C4-2B (cell line): ENCODE results near the gene PYGL.

Experiments used
- H3K27ac ChIP-seq: fragments of 450-650 bp; 2 replicates; pipeline ENCODE4 v1.5.1; 2017
- CTCF ChIP-seq: fragments of 450-650 bp; conservative IDR thresholded peaks from 2 replicates; pipeline ENCODE4 v1.5.1; 2017; ENCODE audit warnings: mild to moderate bottlenecking
- ZFX ChIP-seq: fragments of 450-650 bp; IDR thresholded peaks from 2 replicates; pipeline ENCODE4 v1.6.1; 2017

The PYGL gene

GRCh38 chr14:50932156-50932555 lies 12.1 kb downstream of the PYGL start:
- no peak for TF ChIP-seq CTCF
- TF ChIP-seq ZFX = no peak
- no peak overlapping the region for H3K27ac ChIP-seq

DNA sequence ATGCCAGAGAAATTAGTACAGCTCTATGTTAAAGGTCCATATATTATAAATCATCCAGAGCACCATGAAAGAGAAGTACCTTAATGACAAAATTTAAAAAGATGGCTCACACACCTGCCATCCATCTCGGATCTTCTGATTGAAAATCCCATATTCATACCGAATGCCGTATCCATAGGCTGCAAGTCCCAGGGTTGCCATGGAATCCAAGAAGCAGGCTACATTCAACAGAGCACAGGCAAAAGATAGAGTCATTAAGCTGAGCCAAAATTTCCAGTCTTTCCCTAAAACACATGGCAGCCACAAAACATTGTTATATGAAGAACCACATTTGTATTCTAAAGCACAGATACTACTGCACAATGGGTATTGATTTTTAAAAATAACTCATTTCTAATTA lies 12.7 kb downstream of the PYGL start:
- no peak overlapping the region for H3K27ac ChIP-seq
- TF ChIP-seq ZFX = no peak
- no peak for TF ChIP-seq CTCF

DNA sequence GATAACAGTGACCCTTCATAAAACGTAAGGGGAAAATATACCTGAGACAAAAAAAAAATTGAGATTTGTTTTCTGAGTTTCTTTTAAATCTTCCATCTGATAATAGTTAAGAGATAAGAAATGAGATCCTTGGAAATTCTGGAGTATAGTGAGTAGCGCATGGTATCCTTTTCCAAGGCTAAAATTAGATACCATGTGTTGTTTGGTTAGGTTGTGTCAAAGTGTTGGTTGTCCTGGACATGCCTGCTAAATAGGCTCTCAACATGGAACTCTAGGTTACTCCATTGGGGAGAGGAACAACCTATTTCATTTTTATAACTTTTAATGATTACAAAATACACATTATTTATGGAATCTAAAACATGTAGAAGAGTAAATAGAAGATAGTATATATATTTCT lies 14.8 kb downstream of the PYGL start:
- TF ChIP-seq ZFX (no peak), CTCF (no peak)
- no peak overlapping the region for H3K27ac ChIP-seq

DNA sequence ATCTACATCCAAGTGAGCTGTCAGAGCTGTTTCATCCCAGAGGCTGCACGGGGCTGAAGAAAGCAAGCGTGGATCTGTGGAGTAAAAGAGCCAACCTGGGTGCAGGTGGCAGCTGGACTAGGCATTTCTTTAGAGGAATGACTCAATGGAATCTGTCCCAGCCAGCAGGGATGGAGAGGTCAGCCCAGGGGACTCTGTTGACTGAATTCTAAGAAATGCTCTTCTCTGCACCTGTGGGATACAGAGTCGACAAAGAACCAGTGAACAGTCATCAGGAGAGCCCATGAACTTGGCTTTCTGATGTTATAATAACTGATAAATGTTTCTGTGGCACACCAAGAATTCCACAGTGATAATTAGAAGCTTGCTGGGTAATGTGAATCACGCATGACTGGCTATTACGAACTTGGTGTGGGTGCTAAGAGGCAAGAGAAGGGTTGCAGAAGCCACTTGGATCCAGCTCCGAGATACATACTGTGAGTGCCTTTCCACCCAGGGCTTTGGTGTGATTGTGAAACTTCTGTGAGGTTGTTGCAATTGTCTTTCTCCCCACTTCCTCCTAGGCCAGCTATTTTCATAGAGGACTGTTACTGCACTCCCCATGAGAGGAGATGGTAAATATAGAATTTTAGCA lies 16.2 kb downstream of the PYGL start:
- no peak for TF ChIP-seq CTCF
- TF ChIP-seq ZFX = no peak
- no peak overlapping the region for H3K27ac ChIP-seq

DNA sequence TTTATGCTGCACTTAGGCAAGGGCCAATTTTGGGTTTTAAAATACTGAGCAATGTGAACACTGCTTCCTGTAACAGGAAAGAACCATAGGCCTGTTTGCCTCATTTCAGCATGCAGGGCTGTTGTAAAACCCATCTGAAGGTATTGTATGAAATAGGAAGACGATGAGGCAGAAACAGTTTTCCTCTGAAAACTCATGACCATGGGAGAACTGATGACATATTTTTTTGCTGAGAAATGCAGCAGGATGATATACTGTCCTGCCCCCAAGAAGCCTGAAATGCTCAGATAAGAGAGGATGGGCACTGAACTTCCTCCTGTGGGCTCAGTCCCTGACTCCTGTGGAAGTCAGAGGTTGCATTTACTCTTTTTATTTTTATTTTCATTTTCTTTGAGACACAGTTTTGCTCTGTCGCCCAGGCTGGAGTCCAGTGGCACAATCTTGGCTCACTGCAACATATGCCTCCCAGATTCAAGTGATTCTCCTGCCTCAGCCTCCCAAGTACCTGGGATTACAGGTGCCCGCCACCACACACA lies 17.4 kb downstream of the PYGL start:
- no peak overlapping the region for H3K27ac ChIP-seq
- TF ChIP-seq ZFX = no peak
- TF ChIP-seq CTCF = no peak

DNA sequence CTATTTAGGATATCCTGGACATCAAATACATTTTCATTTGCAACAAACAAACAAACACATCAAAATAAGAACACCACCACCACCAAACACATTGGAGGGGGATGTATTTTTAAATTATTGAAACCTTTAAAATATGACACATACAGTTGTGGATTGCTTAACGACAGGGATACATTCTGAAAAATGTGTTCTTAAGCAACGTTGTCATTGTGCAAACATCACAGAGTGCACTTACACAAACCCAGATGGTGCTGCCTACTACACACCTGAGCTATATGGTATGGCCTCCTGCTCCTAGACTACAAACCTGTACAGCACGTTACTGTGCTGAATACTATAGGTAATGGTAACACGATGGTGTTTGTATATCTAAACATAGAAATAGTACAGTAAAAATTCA lies 19.4 kb downstream of the PYGL start:
- no peak overlapping the region for H3K27ac ChIP-seq
- TF ChIP-seq CTCF = no peak
- no peak for TF ChIP-seq ZFX

- no peak overlapping the region for H3K27ac ChIP-seq
- TF ChIP-seq ZFX = no peak
- TF ChIP-seq CTCF = no peak
Measured at GRCh38 chr14:50924236-50924635, 20.0 kb downstream of the PYGL start.
